Stimulated activated CD8-positive, alpha-beta memory T cell treated with anti-CD3 and anti-CD28 coated beads, Interleukin-12 subunit alpha, Interleukin-12 subunit beta, amount 100 ng/mL, for 24 hours (primary cell): ENCODE data around the gene FAM200B.
"Not testable (repeated sequence)": the region's sequence is repeated elsewhere in the genome, so short reads cannot be mapped to it uniquely, and the experiment has no call there.

ENCODE experiments used
- DNase-seq: peaks from one replicate; pipeline ENCODE4 v3.0.0-alpha.2; 2020; ENCODE audit errors: extremely low read depth

Gene FAM200B

GRCh38 chr4:15696866-15697265, 15.2 kb downstream of the FAM200B start:
- DNase-seq, result no peak

DNA sequence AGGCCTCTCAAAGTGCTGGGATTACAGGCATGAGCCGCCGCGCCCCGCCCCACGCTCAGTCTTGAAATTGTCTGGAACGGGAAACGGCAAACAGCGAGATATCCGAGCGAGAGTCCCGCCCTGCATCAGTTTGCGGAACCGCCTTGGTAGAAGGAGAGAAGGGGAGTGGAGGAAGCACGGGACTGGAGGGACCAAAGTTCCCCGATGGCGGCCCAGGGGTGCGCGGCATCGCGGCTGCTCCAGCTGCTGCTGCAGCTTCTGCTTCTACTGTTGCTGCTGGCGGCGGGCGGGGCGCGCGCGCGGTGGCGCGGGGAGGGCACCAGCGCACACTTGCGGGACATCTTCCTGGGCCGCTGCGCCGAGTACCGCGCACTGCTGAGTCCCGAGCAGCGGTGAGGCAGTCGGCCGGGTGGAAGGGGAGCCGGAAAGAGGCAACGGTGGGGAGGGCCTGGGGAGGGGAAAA, 21.3 kb downstream of the FAM200B start, which contains the start of gene BST1:
BST1 (plus strand) TSS at position 125 of the 463 bp plus-strand sequence; CDS start at position 205, 80 bp downstream.
- DNase-seq, result peak; percentile 9

DNA sequence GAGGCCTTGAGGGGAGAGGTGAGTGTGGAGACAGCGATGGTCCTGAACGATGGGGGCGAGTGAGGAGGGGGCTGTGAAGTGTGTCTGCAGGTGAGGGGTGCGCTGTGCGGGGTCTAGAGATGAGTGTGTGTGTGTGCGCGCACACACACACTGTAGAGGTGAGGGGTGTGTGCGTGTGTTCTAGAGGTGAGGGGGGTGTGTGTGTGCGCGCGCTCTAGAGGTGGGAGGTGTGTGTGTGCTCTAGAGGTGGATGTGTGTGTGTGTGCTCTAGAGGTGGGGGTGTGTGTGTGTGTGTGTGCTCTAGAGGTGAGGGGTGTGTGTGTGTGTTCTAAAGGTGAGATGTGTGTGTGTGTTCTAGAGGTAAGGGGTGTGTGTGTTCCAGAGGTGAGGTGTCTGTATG, 21.8 kb downstream of the FAM200B start:
- no peak for DNase-seq

DNA sequence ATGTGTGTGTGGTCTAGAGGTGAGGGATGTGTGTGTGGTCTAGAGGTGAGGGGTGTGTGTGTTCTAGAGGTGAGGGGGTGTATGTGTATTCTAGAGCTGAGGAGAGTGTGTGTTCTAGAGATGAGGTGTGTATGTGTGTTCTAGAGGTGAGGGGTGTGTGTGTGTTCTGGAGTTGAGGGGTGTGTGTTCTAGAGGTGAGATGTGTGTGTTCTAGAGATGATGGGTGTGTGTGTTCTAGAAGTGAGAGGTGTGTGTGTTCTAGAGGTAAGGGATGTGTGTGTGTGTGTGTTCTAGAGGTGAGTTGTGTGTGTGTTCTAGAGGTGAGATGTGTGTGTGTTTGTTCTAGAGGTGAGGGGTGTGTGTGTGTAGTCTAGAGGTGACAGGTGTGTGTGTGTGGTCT, 22.5 kb downstream of the FAM200B start:
- DNase-seq, result no peak

GRCh38 chr4:15706646-15707362, 25.2 kb downstream of the FAM200B start:
- DNase-seq, result no peak

DNA sequence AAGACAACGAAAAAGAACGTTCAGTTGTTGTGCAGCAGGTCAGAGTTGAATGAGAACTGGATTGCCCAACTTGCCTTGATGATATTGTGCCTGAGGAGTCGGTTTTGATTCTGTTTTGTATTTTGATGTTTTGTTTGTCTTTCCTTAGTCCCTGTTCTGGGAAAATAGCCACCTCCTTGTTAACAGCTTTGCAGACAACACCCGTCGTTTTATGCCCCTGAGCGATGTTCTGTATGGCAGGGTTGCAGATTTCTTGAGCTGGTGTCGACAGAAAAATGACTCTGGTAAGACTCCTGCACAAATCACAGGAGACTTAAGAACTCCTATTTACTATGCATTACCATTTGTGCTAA, 25.7 kb downstream of the FAM200B start:
- DNase-seq, result no peak

GRCh38 chr4:15711762-15712161, 30.1 kb downstream of the FAM200B start:
- no peak for DNase-seq

DNA sequence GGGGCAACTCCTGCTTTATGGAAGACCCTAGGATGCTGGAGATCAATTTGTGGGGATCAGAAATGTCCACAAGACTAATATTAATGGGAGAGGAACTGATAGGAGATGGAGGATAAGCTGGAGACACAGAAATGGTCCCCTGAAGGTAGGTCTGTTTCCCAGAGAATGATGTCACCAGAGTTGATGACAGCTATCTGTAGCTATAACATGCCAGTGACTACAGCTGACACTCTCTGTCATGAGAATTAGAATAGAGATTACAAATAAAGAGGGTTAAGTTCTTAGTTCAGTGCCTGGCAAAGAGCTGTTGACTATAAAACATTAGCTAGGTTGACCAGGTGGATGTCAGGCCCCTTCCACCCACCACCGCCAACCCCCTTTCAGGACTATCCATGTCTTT, 30.6 kb downstream of the FAM200B start:
- DNase-seq, result no peak

GRCh38 chr4:15714141-15714540, 32.5 kb downstream of the FAM200B start:
- DNase-seq, result no peak

GRCh38 chr4:15714646-15715435, 33.2 kb downstream of the FAM200B start:
- DNase-seq, result no peak

- no peak for DNase-seq
These were observed 34.5 kb downstream of the FAM200B start for GRCh38 chr4:15716115-15716514.

GRCh38 chr4:15717086-15717485, 35.5 kb downstream of the FAM200B start:
- no peak for DNase-seq

- DNase-seq, result no peak
These were observed 36.2 kb downstream of the FAM200B start for GRCh38 chr4:15717657-15718416.

- DNase-seq, result no peak
These were observed 36.8 kb downstream of the FAM200B start for GRCh38 chr4:15718465-15718864.

GRCh38 chr4:15718959-15719358, 37.3 kb downstream of the FAM200B start:
- no peak for DNase-seq

DNA sequence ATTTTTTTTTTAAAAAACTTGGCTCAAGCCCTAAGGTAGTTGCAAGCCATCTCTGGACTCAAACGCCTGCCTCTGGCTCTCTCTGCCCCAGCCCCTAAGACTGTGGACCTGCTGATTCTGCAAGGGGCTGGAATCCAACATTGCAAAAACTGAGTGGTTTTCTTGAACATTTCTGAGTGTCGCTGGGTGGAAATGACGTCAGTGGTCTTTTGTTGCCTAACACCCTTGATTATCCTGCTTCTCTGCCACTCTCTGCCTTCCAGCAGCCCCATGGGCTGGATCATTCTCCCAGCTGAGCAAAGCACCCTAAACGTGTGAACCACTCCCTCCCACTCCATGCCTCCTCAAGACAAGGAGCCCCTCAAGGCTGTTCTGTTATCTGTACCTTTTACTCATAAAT, 37.9 kb downstream of the FAM200B start:
- no peak for DNase-seq

DNA sequence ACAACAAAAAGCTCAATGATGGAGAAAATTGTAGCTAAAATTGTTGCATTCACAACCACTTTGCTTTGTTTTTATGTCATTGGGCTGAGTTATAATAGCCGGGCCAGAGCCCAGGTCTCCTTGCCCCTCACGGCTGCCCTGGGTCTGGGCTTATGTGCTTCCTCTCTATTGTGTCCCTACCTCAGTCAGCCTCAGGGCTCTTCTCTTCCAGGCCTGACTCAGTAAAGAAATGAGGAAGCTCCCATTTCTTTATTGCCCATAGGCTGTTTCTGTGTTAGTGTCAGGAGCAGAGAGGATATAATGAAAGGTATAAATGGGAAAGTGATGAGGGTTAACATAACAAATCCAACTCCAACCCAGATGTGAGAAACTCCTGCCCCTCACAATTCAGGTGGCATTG, 39.2 kb downstream of the FAM200B start:
- no peak for DNase-seq

GRCh38 chr4:15725608-15726007, 44.0 kb downstream of the FAM200B start:
- no peak for DNase-seq

DNA sequence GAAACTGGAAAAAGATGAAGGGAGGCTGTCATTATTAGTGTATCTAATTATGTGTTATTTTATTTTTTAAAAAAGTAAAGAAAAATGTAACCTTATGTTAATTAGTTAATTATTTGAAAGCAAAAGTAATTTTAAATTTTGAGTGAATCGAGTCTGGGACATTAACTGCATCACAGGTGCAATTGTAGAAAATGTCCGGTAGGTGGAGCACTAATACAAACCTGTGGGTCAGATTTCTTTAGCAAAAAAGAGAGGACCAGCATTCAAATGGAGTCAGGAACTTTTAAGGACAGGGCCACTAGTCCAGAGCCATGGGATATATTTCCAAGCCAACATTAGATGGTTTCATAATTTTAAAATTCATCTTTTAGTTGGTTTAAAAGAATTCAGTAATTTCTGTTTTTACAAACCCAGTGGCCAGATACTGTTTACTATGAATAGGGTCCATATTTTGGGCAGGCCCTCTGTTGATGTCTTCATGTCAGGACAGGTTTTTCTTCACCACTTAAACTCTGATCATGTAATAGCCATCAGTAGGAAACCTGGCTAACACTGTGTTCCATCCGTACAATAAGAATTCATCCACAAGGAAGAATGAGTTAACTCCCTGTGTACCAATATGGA, 48.4 kb downstream of the FAM200B start:
- DNase-seq, result no peak

DNA sequence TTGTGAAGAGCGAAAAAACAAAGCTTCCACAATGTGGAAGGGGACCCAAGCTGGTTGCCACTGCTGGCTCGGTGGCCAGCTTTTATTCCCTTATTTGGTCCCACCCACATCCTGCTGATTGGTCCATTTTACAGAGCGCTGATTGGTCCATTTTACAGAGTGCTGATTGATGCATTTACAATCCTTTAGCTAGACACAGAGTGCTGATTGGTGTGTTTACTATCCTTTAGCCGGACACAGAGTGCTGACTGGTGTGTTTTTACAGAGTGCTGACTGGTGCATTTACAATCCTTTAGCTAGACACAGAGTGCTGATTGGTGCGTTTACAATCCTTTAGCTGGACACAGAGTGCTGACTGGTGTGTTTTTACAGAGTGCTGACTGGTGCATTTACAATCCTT, 51.4 kb downstream of the FAM200B start:
- DNase-seq, result not testable (repeated sequence)

DNA sequence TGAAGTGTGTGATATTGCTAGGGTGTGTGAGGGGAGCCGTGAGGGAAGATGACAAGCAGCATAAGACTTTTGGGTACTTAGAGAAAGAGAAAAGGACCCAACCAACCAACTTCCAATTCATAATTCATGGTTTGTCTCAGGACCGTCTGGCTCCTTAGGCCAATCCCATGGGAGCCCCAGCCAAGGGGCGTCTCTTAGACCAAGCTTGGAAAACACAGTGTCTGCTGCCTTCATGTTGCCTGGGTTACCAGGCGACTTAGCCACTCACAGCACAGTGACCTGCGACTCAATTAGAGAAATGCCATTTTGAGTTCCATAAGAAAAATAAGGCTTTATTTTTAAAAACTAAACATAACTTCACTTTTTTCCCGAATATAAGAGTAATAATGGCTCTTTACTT, 53.9 kb downstream of the FAM200B start:
- DNase-seq, result no peak

DNA sequence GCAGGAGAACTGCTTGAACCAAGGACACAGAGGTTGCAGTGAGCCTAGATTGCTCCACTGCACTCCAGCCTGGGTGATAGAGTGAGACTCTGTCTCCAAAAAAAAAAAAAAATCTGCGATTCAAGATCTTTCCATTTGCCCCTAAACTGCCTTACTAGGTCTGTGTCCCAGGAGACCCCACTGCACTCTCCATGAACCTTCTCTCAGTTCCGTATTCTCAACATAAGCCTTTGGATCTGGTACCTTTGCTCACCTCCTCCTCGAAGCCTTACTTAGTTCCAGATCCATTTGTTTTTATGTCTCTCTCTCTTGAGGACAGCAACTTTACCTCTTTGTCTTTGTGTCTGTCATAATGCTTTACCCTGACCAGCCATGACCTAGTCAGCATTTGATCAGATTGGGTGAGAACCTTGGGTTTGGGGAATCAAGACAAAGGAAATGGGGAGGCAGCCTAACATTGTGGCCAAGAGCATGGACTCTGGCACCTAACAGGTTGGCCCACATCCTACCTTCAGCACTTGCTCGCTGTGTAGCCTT, 55.0 kb downstream of the FAM200B start:
- DNase-seq, result no peak
